HG03025 (cell line): ENCODE results near the gene JRKL.
"Not testable (repeated sequence)": the region's sequence is repeated elsewhere in the genome, so short reads cannot be mapped to it uniquely, and the experiment has no call there.

Experiments
- ATAC-seq: cut with Tn5 transposase; IDR thresholded peaks from one replicate; pipeline ENCODE4 v1.9.1; 2021; ENCODE audit warnings: mild to moderate bottlenecking, moderate library complexity; ENCODE audit not compliant: unreplicated experiment, low FRiP score

Gene JRKL

DNA sequence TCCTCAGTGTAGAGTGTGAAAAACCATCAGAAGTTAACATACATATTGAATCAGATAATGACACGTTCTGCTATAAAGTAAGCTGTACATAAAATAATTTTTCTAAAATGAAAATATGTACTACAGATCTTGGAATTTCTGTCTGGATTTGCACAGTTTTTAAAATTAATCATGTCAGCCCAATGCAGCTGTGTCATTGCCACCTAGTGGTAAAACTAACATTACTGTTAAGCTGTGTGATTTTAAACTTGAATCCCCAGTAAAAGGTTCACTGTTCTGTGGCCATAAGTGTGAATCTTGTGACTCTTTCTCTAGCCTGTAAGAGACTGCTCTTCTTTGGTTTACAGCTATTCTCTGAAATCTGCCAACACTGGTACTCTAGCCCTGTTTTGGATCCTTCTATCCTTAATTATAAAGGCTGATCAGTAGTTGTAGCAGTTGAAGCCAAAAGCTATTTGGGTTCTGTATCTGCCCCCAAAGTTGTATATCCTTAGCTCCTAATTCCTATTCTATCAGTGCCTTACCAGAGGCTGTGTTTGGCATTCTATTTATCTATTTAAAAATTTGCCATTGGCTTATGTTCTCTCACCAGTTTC is 4.0 kb downstream of the JRKL start:
- ATAC-seq = no peak

DNA sequence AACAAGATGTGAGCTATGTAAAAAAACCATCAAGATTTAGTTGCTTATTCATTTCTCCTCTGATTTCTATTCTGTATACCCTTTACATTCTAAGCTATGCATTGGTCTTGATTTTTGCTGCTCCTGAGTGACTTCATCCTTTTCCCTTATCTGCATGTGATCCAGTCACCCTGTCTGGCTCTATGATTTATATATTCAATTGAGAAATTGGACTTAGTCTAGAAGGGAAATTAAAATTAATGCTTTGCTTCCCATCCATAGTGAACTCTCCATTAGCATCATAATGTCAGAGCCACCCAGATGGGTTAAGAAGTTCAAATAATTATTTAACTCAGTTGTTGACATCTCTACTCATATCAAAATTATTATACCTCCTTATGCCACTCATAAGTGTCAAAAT is 5.0 kb downstream of the JRKL start:
- no peak for ATAC-seq

DNA sequence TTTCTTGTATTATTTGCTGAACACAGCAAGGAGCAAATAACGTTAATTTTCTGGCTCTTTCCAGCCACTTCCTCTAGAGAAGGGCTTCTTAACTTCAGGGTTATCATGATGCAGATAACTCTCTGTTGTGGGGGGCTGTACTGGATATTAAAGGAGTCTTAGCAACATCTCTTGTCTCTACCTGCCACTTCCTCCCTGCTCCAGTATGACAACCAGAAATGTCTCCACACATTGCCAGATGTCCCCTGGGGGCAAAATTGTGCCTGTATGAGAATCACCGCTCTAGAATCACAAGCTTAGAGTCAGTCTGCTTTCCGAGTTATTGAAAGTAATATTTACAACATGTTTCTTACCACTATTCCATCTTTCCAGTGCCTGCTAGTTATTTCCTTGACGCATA is 6.8 kb downstream of the JRKL start:
- no peak for ATAC-seq

DNA sequence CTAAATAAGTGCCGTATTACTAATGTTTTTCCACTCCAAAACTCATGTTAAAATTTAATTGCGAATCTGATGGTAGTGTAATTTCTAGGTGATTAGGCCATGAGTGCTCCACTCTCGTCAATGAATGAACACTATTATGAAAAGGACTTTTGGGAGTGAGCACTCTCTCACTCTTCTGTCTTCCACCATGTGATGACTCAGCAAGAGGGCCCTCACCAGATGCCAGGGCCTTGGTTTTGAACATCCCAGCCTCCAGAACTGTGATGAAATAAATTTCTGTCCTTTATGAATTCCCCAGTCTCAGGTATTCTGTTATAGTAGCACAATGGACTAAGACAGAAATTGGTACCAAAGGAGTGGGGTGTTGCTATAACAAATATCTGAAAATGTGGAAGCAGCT is 8.1 kb downstream of the JRKL start:
- ATAC-seq = no peak

DNA sequence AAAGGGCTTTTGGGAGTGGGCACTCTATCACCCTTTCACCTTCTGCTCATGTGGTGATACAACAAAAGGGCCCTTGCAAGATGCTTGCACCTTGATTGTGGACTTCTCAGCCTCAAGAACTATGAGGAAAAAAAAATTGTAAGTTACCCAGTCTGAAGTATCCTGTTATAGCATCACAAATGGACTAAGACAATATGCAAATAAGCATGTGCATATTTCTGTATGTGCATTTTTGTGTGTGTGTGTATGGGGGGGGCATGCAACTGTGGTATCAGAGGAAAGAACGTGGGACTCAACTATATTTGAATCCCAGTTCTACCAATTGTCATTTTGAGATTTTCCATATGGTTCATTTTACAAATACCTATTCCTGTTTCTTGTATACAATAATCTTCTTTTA is 10.9 kb downstream of the JRKL start:
- ATAC-seq = no peak

DNA sequence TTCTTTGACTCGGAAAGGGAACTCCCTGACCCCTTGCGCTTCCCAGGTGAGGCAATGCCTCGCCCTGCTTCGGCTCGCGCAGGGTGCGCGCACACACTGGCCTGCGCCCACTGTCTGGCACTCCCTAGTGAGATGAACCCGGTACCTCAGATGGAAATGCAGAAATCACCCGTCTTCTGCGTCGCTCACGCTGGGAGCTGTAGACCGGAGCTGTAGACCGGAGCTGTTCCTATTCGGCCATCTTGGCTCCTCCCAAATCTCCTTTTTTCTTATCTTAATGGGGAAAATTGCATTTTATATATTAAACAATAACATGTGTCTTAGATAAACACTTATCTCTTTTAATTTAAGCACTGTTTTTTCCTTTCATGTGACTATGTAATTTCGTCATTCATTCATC is 21.6 kb downstream of the JRKL start:
- ATAC-seq = not testable (repeated sequence)

DNA sequence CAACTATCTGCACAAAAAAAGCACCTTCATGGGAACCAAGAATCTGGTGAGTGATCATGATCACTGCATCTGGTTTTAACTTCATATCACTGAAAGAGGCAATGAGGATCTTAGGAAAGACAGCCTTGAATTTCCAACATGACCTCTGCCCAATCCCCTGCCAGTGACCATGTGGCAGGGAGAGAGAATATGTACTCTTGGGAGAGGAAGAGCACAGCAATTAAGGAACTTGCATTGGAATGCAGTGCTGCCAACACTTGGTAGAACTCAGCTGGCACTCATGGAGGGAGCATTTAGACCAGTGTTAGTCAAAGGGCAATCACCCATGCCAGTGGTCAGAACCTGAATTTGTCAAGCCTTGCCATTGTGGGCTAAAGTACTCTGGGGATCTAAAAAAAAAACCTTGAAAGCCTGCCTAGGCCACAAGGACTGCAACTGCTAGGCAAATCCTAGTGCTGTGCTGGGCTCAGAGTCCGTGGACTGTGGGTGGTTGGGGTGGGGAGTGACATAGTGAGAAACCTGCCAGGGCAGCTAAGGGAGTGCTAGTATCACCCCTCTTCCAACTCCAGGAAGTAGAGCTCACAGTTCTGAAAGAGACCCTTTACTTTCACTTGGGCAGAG is 23.1 kb downstream of the JRKL start:
- ATAC-seq = no peak

DNA sequence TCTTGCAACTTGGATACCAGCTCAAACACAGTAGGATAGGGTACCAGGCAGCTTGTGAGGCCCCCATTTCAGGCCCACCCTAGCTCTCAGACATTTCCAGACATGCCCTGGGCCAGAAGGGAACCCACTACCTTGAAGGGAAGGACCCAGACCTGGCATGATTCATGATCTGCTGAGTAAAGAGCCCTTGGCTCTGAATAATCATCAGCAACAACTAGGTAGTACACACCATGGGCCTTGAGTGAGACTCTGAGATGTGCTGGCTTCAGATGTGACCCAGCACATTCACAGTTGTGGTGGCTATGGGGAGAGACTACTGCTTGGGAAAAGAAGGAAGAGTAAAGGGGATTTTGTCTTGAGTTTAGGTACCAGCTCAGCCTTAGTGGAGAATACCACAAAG is 23.6 kb downstream of the JRKL start:
- ATAC-seq = no peak

DNA sequence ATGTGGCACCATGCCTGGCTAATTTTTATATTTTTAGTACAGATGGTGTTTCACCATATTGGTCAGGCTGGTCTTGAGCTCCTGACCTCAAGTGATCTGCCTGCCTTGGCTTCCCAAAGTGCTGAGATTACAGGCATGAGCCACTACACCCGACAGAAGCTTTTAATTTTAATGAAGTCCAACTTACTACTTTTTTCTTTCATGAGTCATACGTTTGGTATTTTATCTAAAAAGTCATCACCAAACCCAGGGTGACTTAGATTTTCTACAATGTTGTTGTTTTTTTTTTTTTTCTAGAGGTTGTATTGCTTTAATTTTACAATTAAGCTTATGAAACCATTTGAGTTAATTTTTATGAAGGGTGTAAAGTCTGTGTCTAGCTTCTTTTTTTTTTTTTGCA is 34.9 kb downstream of the JRKL start:
- ATAC-seq = no peak

GRCh38 chr11:96430668-96431067 is 40.9 kb downstream of the JRKL start:
- no peak for ATAC-seq

DNA sequence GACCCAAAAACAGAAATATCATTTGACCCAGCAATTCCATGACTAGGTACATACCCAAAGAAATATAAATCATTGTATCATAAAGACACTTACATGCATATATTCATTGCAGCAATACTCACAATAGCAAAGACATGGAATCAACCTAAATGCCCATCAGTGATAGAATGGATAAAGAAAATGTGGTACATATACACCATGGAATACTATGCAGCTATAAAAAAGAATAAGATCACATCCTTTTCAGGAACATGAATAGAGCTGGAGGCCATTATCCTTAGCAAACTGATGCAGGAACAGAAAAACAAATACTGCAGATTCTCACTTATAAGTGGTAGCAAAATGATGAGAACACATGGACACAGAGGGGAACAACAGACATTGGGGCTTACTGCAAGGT is 42.8 kb downstream of the JRKL start:
- ATAC-seq = not testable (repeated sequence)
